C4-2B (cell line): ENCODE measurements around the gene CDK14.

ENCODE experiments used
- H3K27ac ChIP-seq: fragments of 450-650 bp; 2 replicates; pipeline ENCODE4 v1.5.1; 2017
- ZFX ChIP-seq: fragments of 450-650 bp; IDR thresholded peaks from 2 replicates; pipeline ENCODE4 v1.6.1; 2017
- TF ChIP-seq, protein P1 (sequence below): fragments of 450-650 bp; conservative IDR thresholded peaks from 2 replicates; pipeline ENCODE4 v1.5.1; 2017; ENCODE audit warnings: mild to moderate bottlenecking

CDK14 gene

DNA sequence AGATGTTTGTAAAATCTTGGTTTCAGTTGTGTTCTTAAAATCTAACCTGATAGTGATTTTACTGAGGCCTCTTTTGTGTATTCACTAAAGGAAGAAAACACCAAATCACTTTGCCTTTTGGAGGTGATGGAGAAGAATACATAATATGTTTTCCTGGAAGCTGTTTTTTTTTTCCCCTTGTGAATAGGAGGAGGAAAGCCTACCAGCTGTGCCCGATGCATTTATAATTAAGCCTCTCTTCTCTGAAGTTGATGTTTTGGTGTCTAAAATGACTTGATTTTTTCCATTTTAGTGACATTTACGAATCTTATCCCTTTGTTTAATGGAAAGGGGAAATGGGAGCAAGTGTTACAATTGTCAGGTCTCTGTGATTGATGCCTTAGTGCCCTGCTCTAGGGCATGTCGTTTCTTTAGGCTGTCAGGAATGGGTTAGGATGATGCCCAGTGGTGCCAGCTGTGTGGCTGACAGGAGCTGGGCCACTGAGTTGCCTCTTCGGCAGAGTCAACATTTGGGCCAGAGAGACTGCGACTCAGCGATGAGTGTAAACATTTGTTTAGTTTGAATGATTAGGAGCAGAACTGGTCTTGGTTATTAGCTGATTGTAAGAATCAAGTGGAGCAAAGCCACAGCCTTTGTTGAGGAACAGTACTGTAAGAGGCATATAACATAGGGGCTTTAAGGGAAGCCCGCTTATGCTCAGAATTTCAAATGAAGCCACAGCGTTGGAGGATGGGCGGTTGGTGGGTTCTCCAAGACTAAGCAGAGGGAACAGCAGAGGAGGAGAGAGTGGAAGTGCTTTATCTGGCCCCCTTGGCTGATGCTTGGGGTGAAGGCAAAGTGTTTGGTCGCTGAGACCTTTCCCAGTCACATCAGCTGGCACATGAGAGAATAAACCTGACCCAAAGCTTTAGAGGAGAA lies 81.6 kb downstream of the CDK14 start:
- TF ChIP-seq, protein P1, sequence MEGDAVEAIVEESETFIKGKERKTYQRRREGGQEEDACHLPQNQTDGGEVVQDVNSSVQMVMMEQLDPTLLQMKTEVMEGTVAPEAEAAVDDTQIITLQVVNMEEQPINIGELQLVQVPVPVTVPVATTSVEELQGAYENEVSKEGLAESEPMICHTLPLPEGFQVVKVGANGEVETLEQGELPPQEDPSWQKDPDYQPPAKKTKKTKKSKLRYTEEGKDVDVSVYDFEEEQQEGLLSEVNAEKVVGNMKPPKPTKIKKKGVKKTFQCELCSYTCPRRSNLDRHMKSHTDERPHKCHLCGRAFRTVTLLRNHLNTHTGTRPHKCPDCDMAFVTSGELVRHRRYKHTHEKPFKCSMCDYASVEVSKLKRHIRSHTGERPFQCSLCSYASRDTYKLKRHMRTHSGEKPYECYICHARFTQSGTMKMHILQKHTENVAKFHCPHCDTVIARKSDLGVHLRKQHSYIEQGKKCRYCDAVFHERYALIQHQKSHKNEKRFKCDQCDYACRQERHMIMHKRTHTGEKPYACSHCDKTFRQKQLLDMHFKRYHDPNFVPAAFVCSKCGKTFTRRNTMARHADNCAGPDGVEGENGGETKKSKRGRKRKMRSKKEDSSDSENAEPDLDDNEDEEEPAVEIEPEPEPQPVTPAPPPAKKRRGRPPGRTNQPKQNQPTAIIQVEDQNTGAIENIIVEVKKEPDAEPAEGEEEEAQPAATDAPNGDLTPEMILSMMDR, result no peak
- no peak for TF ChIP-seq ZFX
- H3K27ac ChIP-seq, result peak overlapping the region; percentile 14; the same call in 1 of the 2 replicates

DNA sequence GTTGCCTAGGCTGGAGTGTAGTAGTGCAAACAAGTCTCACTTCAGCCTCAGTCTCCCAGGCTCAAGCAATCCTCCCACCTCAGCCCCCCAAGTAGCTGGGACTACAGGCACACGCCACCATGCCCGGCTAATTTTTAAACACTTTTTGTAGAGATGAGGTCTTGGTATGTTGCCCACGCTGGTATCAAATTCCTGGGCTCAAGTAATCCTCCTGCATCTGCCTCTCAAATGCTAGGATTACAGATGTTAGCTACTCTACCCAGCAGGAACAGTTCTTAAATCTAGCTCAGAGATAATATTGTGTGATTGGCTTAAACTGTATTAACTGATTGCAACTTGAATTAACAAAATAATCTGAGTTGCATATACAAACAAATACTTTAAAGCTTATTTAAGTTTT lies 82.9 kb downstream of the CDK14 start:
- no peak overlapping the region for H3K27ac ChIP-seq
- TF ChIP-seq, protein P1, result no peak
- TF ChIP-seq ZFX, result no peak

DNA sequence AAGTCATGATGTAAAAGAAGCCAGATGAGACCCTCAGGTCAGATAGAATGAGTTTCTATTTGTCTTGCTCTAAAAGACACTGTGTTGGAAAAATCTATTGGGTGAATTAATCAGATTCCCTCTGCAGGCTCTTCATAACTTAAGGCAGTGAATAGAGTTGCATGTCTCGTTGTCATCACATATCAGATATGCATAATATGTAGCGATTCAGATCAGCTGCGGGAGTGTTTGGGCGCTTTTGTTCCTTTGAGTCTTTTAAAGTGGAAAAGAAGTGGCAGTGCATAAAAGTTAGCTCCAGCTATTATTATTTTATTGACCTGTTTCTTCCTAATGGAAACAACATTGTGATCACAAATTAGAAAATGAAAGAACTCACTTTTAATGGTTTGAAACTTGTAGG lies 84.4 kb downstream of the CDK14 start:
- no peak overlapping the region for H3K27ac ChIP-seq
- TF ChIP-seq, protein P1, result no peak

DNA sequence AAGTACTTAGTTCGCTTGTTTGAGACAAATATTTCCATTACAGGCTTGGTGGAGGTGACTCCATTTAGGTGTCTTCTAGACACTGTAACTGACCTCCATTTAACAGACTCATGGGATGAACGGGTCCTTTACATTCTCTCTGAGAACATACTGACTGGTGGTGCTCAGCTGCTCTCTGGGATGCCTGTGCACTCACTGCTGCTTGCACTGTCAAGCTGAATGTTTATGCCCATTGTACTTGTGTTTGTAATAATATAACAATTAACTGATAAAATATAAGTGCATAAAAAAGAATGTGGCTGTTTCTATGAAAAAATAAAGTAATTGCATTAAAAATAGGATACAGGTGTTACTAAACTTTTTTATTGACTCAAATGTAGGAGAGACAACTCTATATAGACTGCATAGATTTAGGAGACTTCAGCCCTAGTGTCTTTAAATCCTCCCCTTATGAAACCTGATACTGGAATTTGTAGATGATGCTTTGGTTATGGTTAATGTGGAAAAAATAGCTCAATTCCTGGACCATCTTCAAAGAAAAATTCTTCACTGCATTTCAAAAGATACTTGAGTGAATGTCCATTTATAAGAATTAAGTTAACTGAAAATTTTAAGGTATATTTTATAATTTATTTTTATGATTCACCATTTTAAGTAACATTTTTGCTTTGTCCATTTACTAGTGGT lies 85.4 kb downstream of the CDK14 start:
- H3K27ac ChIP-seq, result no peak overlapping the region
- TF ChIP-seq, protein P1, result no peak
- no peak for TF ChIP-seq ZFX

DNA sequence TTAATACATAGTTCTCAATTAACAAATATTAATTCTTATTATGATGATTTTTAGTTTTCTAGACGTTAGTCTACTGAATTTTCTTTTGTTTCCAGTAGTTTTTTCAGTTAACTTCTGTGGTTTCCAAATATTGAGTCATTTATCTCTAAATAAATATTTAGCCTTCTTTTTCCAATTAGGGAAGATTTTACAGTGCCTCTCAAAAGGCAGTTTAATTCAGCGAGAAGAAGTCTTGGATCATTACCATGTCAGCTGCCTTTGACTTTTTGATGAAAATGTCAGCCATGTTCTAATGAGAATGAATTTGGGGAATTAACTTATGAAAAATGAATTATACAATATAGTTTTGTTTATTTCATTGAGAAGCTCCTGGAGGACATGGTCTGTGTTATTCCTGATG lies 90.0 kb downstream of the CDK14 start:
- H3K27ac ChIP-seq, result no peak overlapping the region
- TF ChIP-seq ZFX, result no peak
- TF ChIP-seq, protein P1, result no peak

DNA sequence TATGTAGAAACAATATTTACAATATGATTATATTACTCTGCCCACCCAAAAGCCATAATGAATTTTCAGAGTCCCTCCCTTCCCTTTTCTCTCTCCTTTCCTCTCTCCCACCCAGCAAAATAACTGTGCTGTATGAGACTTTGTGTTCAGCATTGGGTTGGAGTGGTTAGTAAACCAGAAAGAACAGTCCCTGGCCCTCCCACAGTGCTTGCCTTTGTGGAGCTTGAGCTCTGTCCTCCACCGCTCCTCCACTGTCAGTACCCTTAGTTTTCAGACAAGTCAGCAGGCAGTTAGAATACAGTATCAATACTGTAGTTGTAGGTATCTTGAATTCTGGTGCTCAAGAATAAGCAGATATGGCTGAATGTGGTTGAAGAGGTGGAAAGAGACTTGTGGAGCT lies 92.7 kb downstream of the CDK14 start:
- no peak for TF ChIP-seq ZFX
- TF ChIP-seq, protein P1, result no peak
- no peak overlapping the region for H3K27ac ChIP-seq

DNA sequence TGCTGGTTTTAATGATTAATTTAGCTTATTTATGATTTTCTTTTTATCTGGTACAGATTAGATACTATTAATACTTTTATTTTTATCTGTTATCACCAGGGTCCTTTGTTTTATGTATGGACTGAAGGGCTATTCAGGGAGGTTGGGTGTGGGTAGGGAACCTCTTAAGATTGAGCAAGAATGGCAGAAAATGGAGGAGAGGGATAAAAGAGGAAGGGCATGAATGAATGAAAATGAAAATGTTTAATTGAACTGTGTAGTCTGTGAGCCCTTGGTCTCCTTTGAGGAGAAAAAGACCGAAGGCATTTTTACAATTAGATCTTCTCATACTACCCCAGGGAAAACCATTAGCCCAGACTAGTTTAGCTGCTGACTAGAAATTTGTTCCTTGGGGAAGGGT lies 93.1 kb downstream of the CDK14 start:
- TF ChIP-seq, protein P1, result no peak
- no peak for TF ChIP-seq ZFX

More for the DNA sequence above, 93.1 kb downstream of the CDK14 start:
- H3K27ac ChIP-seq, result no peak overlapping the region
